KMS-11 (cell line): Measurements from ENCODE around the gene CSK.
"Not testable (repeated sequence)": the region's sequence is repeated elsewhere in the genome, so short reads cannot be mapped to it uniquely, and the experiment has no call there.

Source experiments
- H2AFZ ChIP-seq: fragments of 200-600 bp; sonication (generic); 2 replicates; pipeline ENCODE4 v1.6.1; 2016; ENCODE audit warnings: antibody characterized with exemption, mixed run types, low read depth
- H3K27ac ChIP-seq: fragments of 200-600 bp; sonication (generic); 2 replicates; pipeline ENCODE4 v1.6.1; 2016; ENCODE audit warnings: mild to moderate bottlenecking, mixed run types
- H3K27me3 ChIP-seq: fragments of 200-600 bp; sonication (generic); 2 replicates; pipeline ENCODE4 v1.6.1; 2017; ENCODE audit warnings: mild to moderate bottlenecking, low read depth, mixed run types, moderate library complexity; ENCODE audit not compliant: insufficient read depth
- H3K36me3 ChIP-seq: fragments of 200-600 bp; sonication (generic); 2 replicates; pipeline ENCODE4 v1.6.1; 2017; ENCODE audit warnings: mild to moderate bottlenecking, mixed run types; ENCODE audit not compliant: insufficient read depth
- H3K4me1 ChIP-seq: fragments of 200-600 bp; sonication (generic); 2 replicates; pipeline ENCODE4 v1.6.1; 2016; ENCODE audit warnings: mild to moderate bottlenecking, low read depth, mixed run types; ENCODE audit not compliant: poor library complexity, severe bottlenecking
- H3K4me2 ChIP-seq: fragments of 200-600 bp; sonication (generic); 2 replicates; pipeline ENCODE4 v1.7.0; 2016; ENCODE audit warnings: mild to moderate bottlenecking, mixed run types
- H3K4me3 ChIP-seq: fragments of 200-600 bp; sonication (generic); IDR thresholded peaks from 2 replicates; pipeline ENCODE4 v1.6.1; 2017; ENCODE audit warnings: low read depth, low read length, mixed read lengths; ENCODE audit not compliant: insufficient read depth
- H3K79me2 ChIP-seq: fragments of 200-600 bp; sonication (generic); 2 replicates; pipeline ENCODE4 v1.6.1; 2016; ENCODE audit warnings: low read depth, mixed run types; ENCODE audit not compliant: insufficient read depth
- H3K9ac ChIP-seq: fragments of 200-600 bp; sonication (generic); 2 replicates; pipeline ENCODE4 v1.6.1; 2016; ENCODE audit warnings: mild to moderate bottlenecking, mixed run types
- H4K20me1 ChIP-seq: fragments of 200-600 bp; sonication (generic); 2 replicates; pipeline ENCODE4 v1.6.1; 2016; ENCODE audit warnings: mild to moderate bottlenecking, mixed run types; ENCODE audit not compliant: insufficient read depth
- CTCF ChIP-seq: fragments of 200-600 bp; sonication (generic); conservative IDR thresholded peaks from 2 replicates; pipeline ENCODE4 v1.6.1; 2017; ENCODE audit warnings: low read depth, mild to moderate bottlenecking, antibody characterized with exemption, low read length, moderate library complexity, mixed read lengths

CSK gene

DNA sequence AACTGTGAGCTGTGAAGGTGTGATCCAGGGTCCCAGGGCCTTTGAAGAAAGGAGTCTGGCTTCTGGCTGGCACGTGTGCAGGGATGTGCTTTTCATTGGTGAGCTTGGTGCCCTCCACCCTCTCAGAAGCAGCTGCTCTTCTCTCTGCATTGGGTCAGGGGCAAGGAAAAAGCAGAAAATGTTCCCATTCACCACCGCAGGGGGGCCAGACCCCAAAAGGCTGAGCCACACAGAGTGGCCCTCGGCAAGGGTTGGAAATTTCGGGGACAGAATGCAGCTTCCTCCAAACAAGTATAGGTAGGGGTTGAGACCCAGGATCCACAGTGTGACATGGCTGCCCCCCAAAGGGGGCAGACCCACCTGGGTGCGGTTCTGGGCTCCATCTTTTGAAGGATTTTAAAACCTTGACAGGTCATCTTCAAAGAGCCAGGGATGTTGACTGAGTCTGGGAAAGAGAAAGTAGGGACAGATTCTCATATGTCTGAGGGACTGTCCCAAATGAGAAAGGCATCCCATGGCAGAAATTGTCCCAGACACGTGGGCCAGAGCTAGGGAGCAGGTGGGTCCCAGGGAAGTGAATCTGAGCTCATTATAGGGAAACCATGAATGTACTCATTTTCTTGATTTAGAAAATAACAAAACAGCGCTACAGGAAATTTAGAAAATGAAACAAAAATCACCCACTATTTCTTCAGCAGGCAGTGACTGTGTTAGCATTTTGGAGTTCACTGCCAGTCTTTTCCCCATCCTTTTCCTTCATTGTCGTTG lies 2.7 kb downstream of the CSK start:
- H3K27me3 ChIP-seq = no peaks in the 10 kb centered on the region
- H3K36me3 ChIP-seq = no peaks in the 10 kb centered on the region
- no peak for TF ChIP-seq CTCF
- peak overlapping the region; percentile 59; the same call in 1 of the 2 replicates for H3K27ac ChIP-seq
- H3K79me2 ChIP-seq = peaks cover 66% of the 10 kb centered on the region
- no peak overlapping the region for H2AFZ ChIP-seq
- H3K4me1 ChIP-seq = peaks cover 76% of the 10 kb centered on the region
- H3K4me2 ChIP-seq = peak overlapping the region; percentile 99; the same call in 1 of the 2 replicates
- peak overlapping the region; percentile 71; the same call in 1 of the 2 replicates for H3K9ac ChIP-seq
- no peaks in the 10 kb centered on the region for H4K20me1 ChIP-seq
- H3K4me3 ChIP-seq = no peak overlapping the region

GRCh38 chr15:74785194-74786032 lies 3.5 kb downstream of the CSK start:
- H3K4me3 ChIP-seq = no peak overlapping the region
- H3K27me3 ChIP-seq = no peaks in the 10 kb centered on the region
- no peak overlapping the region; the same call in 1 of the 2 replicates for H3K27ac ChIP-seq
- H3K36me3 ChIP-seq = no peaks in the 10 kb centered on the region
- H2AFZ ChIP-seq = no peak overlapping the region
- H3K4me1 ChIP-seq = peaks cover 76% of the 10 kb centered on the region
- no peak for TF ChIP-seq CTCF
- peaks cover 74% of the 10 kb centered on the region for H3K79me2 ChIP-seq
- peak overlapping the region; percentile 99; the same call in 1 of the 2 replicates for H3K4me2 ChIP-seq
- no peak overlapping the region for H3K9ac ChIP-seq
- no peaks in the 10 kb centered on the region for H4K20me1 ChIP-seq

GRCh38 chr15:74786081-74786480 lies 4.2 kb downstream of the CSK start:
- not testable (repeated sequence) for H2AFZ ChIP-seq, H3K4me3 ChIP-seq, H4K20me1 ChIP-seq, H3K9ac ChIP-seq, H3K36me3 ChIP-seq, H3K27me3 ChIP-seq
- H3K79me2 ChIP-seq = peaks cover 81% of the 10 kb centered on the region
- H3K4me1 ChIP-seq = peaks cover 76% of the 10 kb centered on the region
- H3K27ac ChIP-seq = peak overlapping the region; percentile 77; the same call in 1 of the 2 replicates
- H3K4me2 ChIP-seq = peak overlapping the region; percentile 99

GRCh38 chr15:74786551-74787165 lies 4.8 kb downstream of the CSK start:
- Histone ChIP-seq H3K79me2 (peaks cover 86% of the 10 kb centered on the region), H4K20me1 (peaks cover 5% of the 10 kb centered on the region; the same call in 1 of the 2 replicates), H3K4me3 (no peak overlapping the region), H3K27me3 (no peaks in the 10 kb centered on the region), H3K9ac (peak overlapping the region; percentile 32; the same call in 1 of the 2 replicates), H2AFZ (no peak overlapping the region), H3K4me1 (peaks cover 77% of the 10 kb centered on the region), H3K36me3 (no peaks in the 10 kb centered on the region), H3K4me2 (peak overlapping the region; percentile 99), H3K27ac (peak overlapping the region; percentile 77)
- no peak for TF ChIP-seq CTCF
